ENCODE measurements around the gene ACOXL. TPM values are rescaled to one million over a fixed set of nuclear protein-coding genes. Genes with fewer than 3 reads are reported as not detected.
A peak's percentile ranks its signal among the peaks of the same experiment; 100 is the strongest.

ACOXL gene
- total RNA-seq, 1 donor from 2014 or later: 1.0 TPM

- Mint-ChIP-seq H3K36me3 (ENCODE audit: low read depth) (peaks cover 5% of the 10 kb centered on the region), H3K4me3 (peak overlapping the region; percentile 86), H3K27me3 (peaks cover 38% of the 10 kb centered on the region), H3K27ac (peak overlapping the region; percentile 84), H3K9me3 (peaks cover 4% of the 10 kb centered on the region), H3K4me1 (peaks cover 54% of the 10 kb centered on the region)
- intact Hi-C loops (cut with micrococcal nuclease): loop anchor here (1.0 to 10.0 kb wide), 4 partner anchors 7 to 846 kb away; partner anchors contain the start of gene BUB1
- DNase-seq: no peak
These were observed 126.8 kb downstream of the ACOXL start for GRCh38 chr2:110858993-110859701.

GRCh38 chr2:110860630-110861029 lies 128.3 kb downstream of the ACOXL start:
- H3K27ac Mint-ChIP-seq: peak overlapping the region; percentile 46
- H3K9me3 Mint-ChIP-seq: peaks cover 4% of the 10 kb centered on the region
- peaks cover 5% of the 10 kb centered on the region for H3K36me3 Mint-ChIP-seq (ENCODE audit: low read depth)
- H3K27me3 Mint-ChIP-seq: peaks cover 34% of the 10 kb centered on the region
- H3K4me3 Mint-ChIP-seq: peak overlapping the region; percentile 50
- peaks cover 58% of the 10 kb centered on the region for H3K4me1 Mint-ChIP-seq
- DNase-seq: peak; percentile 73
- intact Hi-C loops (cut with micrococcal nuclease): no loop called here

- Mint-ChIP-seq H3K27me3 (peaks cover 27% of the 10 kb centered on the region), H3K4me3 (no peak overlapping the region), H3K36me3 (ENCODE audit: low read depth) (peaks cover 5% of the 10 kb centered on the region), H3K9me3 (peaks cover 3% of the 10 kb centered on the region), H3K27ac (no peak overlapping the region), H3K4me1 (peaks cover 66% of the 10 kb centered on the region)
- intact Hi-C loops (cut with micrococcal nuclease): no loop called here
- no peak for DNase-seq
These were observed 129.4 kb downstream of the ACOXL start for GRCh38 chr2:110861616-110862260.

- peaks cover 30% of the 10 kb centered on the region for H3K27me3 Mint-ChIP-seq
- peaks cover 5% of the 10 kb centered on the region for H3K36me3 Mint-ChIP-seq (ENCODE audit: low read depth)
- DNase-seq: peak; percentile 54
- peaks cover 70% of the 10 kb centered on the region for H3K4me1 Mint-ChIP-seq
- H3K4me3 Mint-ChIP-seq: no peak overlapping the region
- intact Hi-C loops (cut with micrococcal nuclease): no loop called here
- H3K9me3 Mint-ChIP-seq: no peaks in the 10 kb centered on the region
- H3K27ac Mint-ChIP-seq: peak overlapping the region; percentile 13
These were observed 131.4 kb downstream of the ACOXL start for GRCh38 chr2:110863726-110864125.

- H3K27me3 Mint-ChIP-seq: peaks cover 30% of the 10 kb centered on the region
- intact Hi-C loops (cut with micrococcal nuclease): no loop called here
- no peak overlapping the region for H3K4me3 Mint-ChIP-seq
- H3K9me3 Mint-ChIP-seq: no peaks in the 10 kb centered on the region
- H3K36me3 Mint-ChIP-seq (ENCODE audit: low read depth): peaks cover 5% of the 10 kb centered on the region
- H3K27ac Mint-ChIP-seq: peak overlapping the region; percentile 13
- peak; percentile 54 for DNase-seq
- peaks cover 69% of the 10 kb centered on the region for H3K4me1 Mint-ChIP-seq
These were observed 131.8 kb downstream of the ACOXL start for GRCh38 chr2:110864176-110864575.

GRCh38 chr2:110864731-110865130 lies 132.4 kb downstream of the ACOXL start:
- H3K27ac Mint-ChIP-seq: peak overlapping the region; percentile 43
- peaks cover 3% of the 10 kb centered on the region for H3K36me3 Mint-ChIP-seq (ENCODE audit: low read depth)
- H3K4me3 Mint-ChIP-seq: peak overlapping the region; percentile 47
- DNase-seq: no peak
- H3K4me1 Mint-ChIP-seq: peaks cover 69% of the 10 kb centered on the region
- H3K27me3 Mint-ChIP-seq: peaks cover 29% of the 10 kb centered on the region
- no peaks in the 10 kb centered on the region for H3K9me3 Mint-ChIP-seq
- intact Hi-C loops (cut with micrococcal nuclease): loop anchor here (1.0 kb wide), 2 partner anchors 116 to 252 kb away; no protein-coding TSS in a partner anchor

- H3K36me3 Mint-ChIP-seq (ENCODE audit: low read depth): peaks cover 3% of the 10 kb centered on the region
- intact Hi-C loops (cut with micrococcal nuclease): loop anchor here (1.0 kb wide), 2 partner anchors 117 to 251 kb away; no protein-coding TSS in a partner anchor
- peak overlapping the region; percentile 47 for H3K4me3 Mint-ChIP-seq
- peaks cover 32% of the 10 kb centered on the region for H3K27me3 Mint-ChIP-seq
- H3K27ac Mint-ChIP-seq: peak overlapping the region; percentile 43
- H3K9me3 Mint-ChIP-seq: no peaks in the 10 kb centered on the region
- H3K4me1 Mint-ChIP-seq: peaks cover 66% of the 10 kb centered on the region
- peak; percentile 82 for DNase-seq
These were observed 132.8 kb downstream of the ACOXL start for GRCh38 chr2:110865188-110865587.

- peak overlapping the region; percentile 49 for H3K4me3 Mint-ChIP-seq
- H3K9me3 Mint-ChIP-seq: no peaks in the 10 kb centered on the region
- peaks cover 62% of the 10 kb centered on the region for H3K4me1 Mint-ChIP-seq
- H3K36me3 Mint-ChIP-seq (ENCODE audit: low read depth): no peaks in the 10 kb centered on the region
- intact Hi-C loops (cut with micrococcal nuclease): loop anchor here (1.0 to 2.0 kb wide), 5 partner anchors 8 to 189 kb away; no protein-coding TSS in a partner anchor
- H3K27ac Mint-ChIP-seq: peak overlapping the region; percentile 83
- peaks cover 27% of the 10 kb centered on the region for H3K27me3 Mint-ChIP-seq
- DNase-seq: peak; percentile 56
These were observed 133.7 kb downstream of the ACOXL start for GRCh38 chr2:110866045-110866444.

GRCh38 chr2:110866466-110866865 lies 134.1 kb downstream of the ACOXL start:
- Mint-ChIP-seq H3K27ac (peak overlapping the region; percentile 83), H3K4me3 (peak overlapping the region; percentile 49)
- peak; percentile 72 for DNase-seq

GRCh38 chr2:110867078-110867477 lies 134.7 kb downstream of the ACOXL start:
- H3K4me3 Mint-ChIP-seq: peak overlapping the region; percentile 49
- peaks cover 20% of the 10 kb centered on the region for H3K27me3 Mint-ChIP-seq
- H3K9me3 Mint-ChIP-seq: no peaks in the 10 kb centered on the region
- intact Hi-C loops (cut with micrococcal nuclease): loop anchor here (2.0 kb wide), 3 partner anchors 16 to 188 kb away; no protein-coding TSS in a partner anchor
- DNase-seq: peak; percentile 70
- no peaks in the 10 kb centered on the region for H3K36me3 Mint-ChIP-seq (ENCODE audit: low read depth)
- peaks cover 71% of the 10 kb centered on the region for H3K4me1 Mint-ChIP-seq
- peak overlapping the region; percentile 83 for H3K27ac Mint-ChIP-seq

More at GRCh38 chr2:110866466-110866865, 134.1 kb downstream of the ACOXL start:
- intact Hi-C loops (cut with micrococcal nuclease): loop anchor here (1.0 to 2.0 kb wide), 5 partner anchors 8 to 188 kb away; no protein-coding TSS in a partner anchor
- peaks cover 67% of the 10 kb centered on the region for H3K4me1 Mint-ChIP-seq
- no peaks in the 10 kb centered on the region for H3K36me3 Mint-ChIP-seq (ENCODE audit: low read depth)
- no peaks in the 10 kb centered on the region for H3K9me3 Mint-ChIP-seq
- H3K27me3 Mint-ChIP-seq: peaks cover 25% of the 10 kb centered on the region

GRCh38 chr2:110868971-110869370 lies 136.6 kb downstream of the ACOXL start:
- Mint-ChIP-seq H3K27ac (no peak overlapping the region), H3K4me1 (peaks cover 79% of the 10 kb centered on the region), H3K4me3 (no peak overlapping the region), H3K27me3 (peaks cover 17% of the 10 kb centered on the region), H3K9me3 (no peaks in the 10 kb centered on the region), H3K36me3 (ENCODE audit: low read depth) (no peaks in the 10 kb centered on the region)
- intact Hi-C loops (cut with micrococcal nuclease): no loop called here
- no peak for DNase-seq

- intact Hi-C loops (cut with micrococcal nuclease): no loop called here
- H3K4me1 Mint-ChIP-seq: peaks cover 71% of the 10 kb centered on the region
- H3K27ac Mint-ChIP-seq: no peak overlapping the region
- no peaks in the 10 kb centered on the region for H3K9me3 Mint-ChIP-seq
- no peak overlapping the region for H3K4me3 Mint-ChIP-seq
- peak; percentile 54 for DNase-seq
- H3K36me3 Mint-ChIP-seq (ENCODE audit: low read depth): no peaks in the 10 kb centered on the region
- peaks cover 17% of the 10 kb centered on the region for H3K27me3 Mint-ChIP-seq
These were observed 137.4 kb downstream of the ACOXL start for GRCh38 chr2:110869472-110870446.

GRCh38 chr2:110870545-110870944 lies 138.2 kb downstream of the ACOXL start:
- intact Hi-C loops (cut with micrococcal nuclease): no loop called here
- H3K4me1 Mint-ChIP-seq: peaks cover 63% of the 10 kb centered on the region
- peaks cover 20% of the 10 kb centered on the region for H3K27me3 Mint-ChIP-seq
- no peak overlapping the region for H3K27ac Mint-ChIP-seq
- H3K4me3 Mint-ChIP-seq: no peak overlapping the region
- H3K36me3 Mint-ChIP-seq (ENCODE audit: low read depth): no peaks in the 10 kb centered on the region
- H3K9me3 Mint-ChIP-seq: no peaks in the 10 kb centered on the region
- peak; percentile 50 for DNase-seq
